T-helper 2 cell treated with Interferon-gamma antibody and Interleukin-4, amounts not matched to agents 100 ng/mL and 5 ng/mL, for 36 hours (primary cell): ENCODE measurements around the gene TAOK1. TPM values are rescaled to one million over a fixed set of nuclear protein-coding genes. Genes with fewer than 3 reads are reported as not detected.

Experiments used
- intact Hi-C: fragments of 100-400 bp; cut with micrococcal nuclease; formaldehyde crosslinking; loops from one replicate; pipeline ENCODE4 v1.15.1; 2023
- total RNA-seq: library from RNA; stranded (reverse); gene quantifications from 2 replicates; pipeline ENCODE4 v1.2.3, GENCODE V29; 2022

The TAOK1 gene
- total RNA-seq, 1 donor from 2014 or later, result 52.3 TPM

DNA sequence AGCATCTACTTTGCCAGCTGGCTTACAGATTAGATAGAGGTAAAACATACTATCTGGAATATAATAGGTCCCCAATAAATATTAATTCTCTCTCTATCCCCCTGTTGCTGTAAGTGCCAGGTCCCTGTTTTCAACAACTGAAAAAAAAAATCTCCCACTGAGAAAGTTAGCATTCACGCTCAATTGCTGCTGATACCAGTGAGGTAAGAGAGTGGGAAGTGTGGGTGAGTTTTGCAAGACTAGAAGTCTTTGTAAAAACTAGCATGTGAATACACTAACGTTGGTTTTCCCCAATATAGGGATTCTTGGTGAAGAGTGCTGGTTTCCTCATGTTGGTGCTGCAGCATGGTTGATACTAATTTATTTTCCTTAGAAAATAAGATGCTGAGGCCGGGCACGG lies 11.7 kb upstream of the TAOK1 start:
- intact Hi-C loops, result no loop called here

DNA sequence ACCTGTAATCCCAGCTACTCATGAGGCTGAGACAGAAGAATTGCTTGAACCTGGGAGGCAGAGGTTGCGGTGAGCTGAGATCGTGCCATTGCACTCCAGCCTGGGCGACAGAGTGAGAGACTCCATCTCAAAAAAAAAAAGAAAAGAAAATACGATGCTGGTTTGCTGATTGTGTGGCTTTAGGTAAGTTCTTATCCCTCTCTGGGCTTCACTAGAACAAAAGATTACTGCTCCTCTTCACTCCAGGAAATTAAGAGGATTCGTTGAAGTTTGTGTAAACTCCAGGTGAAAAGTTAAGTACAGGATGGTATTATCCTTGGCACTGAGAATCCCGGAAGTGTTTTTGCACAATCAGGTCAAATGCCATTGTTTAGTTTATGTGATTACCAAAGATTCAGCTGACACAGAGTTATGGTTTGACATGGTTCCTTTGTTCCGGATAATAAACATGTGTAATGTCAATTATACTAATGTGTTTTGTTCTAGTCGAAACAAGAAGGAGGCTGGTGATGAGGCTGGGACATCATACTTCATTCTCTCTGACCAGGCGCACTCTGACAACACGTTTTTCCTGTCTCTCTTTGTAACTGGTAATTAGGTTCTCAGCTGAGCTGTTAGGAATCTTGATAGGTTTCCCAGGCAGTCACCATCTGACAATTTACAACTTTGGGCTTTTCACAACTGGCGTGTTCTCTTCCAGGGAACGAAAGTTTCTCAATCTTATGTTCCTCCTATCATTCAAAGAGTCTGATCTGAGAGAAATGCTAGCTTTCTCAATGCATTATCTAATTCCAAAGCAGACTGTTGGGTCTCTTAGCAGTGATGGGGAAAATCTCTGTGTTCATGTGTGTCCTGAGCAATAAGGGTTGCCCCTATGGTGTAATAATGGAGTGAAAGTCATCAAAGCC lies 10.8 kb upstream of the TAOK1 start:
- intact Hi-C loops, result no loop called here

DNA sequence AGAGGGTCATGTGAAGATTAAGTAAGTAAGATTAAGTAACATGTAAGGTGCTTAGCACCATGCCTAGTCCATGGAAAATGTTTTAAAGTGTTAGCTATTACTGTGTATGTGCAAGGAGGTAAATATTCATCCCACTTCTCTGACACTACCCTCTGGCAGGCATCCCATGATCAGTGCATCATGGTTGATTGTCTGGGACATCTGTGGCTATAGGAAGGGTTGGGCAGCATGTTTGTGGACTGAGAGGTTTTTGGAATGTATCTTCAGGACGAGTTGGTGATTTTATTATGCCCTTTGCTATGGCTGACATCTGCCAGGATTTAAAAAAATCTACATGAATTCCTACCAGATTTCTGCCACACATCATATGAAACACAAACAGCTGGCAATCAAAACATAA lies 6.5 kb upstream of the TAOK1 start:
- intact Hi-C loops, result no loop called here

DNA sequence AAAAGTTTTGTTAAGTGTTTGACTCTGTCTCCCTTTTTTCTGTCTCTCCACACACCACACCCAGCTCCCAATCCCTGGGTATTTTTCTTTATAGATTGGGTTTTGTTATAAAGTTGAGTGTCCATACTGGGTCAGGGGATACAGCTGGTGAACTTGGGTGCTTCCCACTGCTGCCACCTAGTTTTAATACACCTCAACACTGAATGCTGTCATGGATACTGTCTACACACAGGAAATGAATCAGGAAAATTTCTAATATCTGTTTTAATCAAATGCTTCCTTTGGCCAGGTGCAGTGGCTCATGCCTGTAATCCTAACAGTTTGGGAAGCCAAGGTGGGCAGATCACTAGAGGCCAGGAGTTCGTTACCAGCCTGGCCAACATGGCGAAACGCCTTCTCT lies 5.3 kb upstream of the TAOK1 start:
- intact Hi-C loops, result no loop called here

DNA sequence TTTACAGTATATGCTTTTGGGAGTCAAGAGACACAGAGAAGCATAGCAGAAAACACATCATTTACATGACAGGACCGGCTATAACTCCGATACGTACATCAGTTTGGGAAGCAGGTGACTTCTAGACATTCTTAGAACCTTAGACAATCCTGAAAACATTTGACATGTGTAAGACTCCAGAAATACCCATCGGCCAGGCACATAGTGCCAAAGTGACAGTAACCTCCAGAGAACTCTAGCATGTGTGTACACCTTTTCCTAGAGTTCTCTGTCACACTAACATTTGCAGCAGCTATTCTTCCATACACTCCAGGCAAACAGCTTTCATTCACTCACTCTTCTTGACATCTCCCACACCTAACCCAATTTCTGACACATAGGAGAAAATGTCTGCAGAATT lies 3.4 kb upstream of the TAOK1 start:
- intact Hi-C loops, result no loop called here

DNA sequence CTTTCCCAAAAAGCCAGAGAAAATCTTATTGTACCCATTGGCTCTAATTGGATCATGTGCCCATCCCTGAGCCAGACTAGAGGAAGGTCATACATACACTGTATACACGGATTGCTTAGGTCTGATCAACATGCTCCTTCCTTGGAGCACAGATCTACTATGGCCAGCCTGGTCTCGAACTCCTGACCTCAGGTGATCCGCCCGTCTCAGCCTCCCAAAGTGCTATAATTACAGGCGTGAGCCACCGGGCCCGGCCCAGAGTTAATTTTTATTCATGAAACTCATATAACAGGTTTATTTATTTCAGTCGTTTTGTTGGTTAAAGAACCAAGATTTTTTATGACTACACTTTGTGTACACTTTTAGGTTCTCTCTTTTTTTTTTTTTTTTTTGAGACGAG lies 1.2 kb upstream of the TAOK1 start:
- intact Hi-C loops, result no loop called here

DNA sequence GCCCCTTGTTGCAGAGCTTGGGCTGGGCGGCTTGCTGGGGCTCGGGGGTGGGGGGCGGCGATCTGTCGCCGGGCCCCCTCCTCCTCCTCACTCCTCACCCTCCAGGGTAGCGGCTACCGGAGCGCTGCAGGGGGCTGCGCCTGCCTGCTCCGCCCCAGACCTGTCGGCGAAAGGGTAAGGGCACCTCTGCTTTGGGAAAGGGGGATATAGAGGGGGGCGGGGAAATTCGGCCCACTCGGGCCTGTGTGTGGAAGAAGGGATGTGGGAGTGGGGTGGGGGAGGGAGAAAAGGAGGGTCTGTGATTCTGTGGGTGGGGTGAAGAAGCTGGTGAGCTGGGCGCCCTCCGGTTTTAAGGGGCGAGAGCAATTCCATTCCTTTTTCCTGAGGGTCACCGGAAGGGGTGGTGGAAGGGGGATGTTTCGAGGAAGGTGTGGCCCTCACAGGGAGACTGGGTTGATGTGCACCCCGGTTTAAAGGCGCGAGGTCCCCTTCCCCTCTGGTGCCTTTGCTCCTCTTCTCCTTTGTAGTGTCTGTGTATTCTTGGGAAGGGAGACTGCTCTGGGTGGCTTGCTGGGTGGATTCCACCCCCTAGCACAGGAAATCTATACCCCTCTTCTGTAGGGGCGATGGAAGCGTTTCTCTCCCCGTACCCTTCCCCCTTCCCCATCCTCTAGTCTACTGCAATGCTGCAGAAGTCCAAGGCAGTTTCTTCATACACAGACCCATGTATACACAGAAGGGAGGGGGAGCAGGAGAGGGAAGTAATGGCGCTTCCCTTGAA lies 878 bp downstream of the TAOK1 start:
- intact Hi-C loops, result loop anchor here (1.0 to 5.0 kb wide), 5 partner anchors 99 to 439 kb away; partner anchors contain the start of genes NUFIP2, PHF12 and TP53I13

DNA sequence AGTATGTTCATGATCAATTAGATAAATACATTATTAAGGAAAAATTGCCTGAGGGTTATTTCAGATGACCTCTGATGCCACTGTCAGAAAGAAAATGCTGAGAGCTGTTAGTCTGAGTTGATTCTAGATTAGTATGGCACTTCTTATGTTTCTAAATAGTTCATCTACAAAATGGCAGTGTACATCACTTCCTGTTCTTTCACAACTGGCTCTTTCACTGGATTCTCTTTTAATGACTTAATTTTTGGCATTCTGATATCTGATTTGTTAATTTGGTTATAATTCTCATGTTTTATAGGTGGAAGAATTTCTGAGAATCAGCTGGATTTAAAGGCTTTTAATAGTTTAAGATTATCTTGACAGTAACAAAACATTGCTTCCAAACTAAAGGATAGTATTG lies 3.3 kb downstream of the TAOK1 start:
- intact Hi-C loops, result loop anchor here (5.0 kb wide), 2 partner anchors 101 to 441 kb away; partner anchors contain the start of genes NUFIP2 and PHF12

DNA sequence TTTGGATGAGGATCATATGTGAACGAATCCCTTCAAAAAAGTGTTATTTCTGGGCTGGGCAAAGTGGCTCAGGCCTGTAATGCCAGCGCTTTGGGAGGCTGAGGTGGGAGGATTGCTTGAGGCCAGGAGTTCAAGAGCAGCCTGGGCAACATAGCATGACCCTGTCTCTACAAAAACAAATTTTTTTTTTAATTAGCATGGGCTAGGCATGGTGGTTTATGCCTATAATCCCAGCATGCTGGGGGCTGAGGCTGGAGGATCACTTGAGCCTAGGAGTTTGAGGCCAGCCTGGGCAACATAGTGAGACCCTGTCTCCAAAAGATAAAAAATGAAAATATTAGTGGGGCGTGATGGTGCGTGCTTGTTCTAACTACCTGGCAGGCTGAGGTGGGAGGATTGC lies 4.6 kb downstream of the TAOK1 start:
- intact Hi-C loops, result loop anchor here (5.0 kb wide), 2 partner anchors 102 to 442 kb away; partner anchors contain the start of genes NUFIP2 and PHF12

DNA sequence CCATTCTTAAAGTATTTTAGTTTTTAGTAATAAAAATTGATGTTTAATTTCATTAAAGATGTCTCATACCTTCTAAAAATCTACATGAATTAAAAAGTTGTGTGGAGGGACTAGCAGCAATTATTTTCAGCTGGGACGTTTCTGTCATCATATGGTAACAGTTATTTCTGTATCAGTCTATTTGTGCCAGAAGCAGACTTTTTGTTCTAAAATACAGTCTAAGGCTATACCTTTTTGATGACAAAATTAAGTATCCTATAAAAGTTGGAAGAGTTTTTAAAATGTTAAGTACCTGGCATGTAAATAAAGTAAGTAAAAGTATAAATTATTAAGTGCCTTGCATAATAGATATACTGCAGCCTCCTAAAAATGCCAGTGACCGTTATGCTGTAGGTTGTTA lies 5.9 kb downstream of the TAOK1 start:
- intact Hi-C loops, result no loop called here

DNA sequence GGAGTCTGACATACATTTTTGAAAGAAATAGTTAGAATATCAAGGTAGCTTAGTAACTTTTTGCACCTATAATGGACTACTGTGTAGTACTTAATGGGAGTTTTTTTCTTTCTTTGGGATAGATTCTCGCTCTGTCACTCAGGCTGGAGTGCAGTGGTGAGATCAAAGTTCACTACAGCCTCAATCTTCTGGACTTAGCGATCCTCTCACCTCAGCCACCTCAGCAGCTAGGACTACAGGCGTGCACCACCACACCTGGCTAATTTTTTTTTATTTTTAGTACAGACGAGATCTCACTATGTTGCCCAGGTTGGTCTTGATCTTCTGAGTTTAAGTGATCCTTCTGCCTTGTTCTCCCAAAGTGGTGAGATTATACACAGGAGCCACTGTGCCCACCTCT lies 9.5 kb downstream of the TAOK1 start:
- intact Hi-C loops, result no loop called here

DNA sequence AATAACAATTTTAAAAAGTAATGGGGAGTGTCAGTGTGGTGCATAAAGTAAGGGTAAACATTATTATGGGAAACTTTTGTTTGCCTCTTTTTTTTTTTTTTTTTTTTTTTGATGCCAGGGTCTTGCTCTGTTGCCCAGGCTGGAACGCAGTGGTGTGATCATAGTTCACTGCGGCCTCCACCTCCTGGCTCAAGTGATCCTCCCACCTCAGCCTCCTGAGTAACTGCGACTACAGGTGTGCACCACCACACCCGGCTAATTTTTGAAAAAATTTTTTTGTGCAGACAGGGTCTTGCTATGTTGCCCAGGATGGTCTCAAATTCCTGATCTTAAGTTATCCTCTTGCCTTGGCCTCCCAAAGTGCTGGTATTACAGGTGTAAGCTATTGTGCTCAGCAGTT lies 10.7 kb downstream of the TAOK1 start:
- intact Hi-C loops, result no loop called here

DNA sequence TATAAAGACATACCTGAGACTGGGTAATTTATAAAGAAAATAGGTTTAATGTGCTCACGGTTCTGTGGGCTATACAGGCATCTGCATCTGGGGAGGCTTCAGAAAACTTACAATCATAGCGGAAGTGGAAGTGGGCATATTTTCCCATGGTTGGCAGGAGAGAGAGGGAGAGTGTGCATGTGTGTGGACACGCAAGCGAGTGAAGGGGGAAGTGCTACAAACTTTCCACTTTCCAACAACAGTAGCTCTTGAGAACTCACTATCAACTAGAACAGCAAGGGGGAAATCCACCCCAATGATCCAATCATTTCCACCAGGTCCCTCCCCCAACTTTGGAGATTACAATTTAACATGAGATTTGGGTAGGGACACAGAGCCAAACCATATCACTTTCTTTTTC lies 11.1 kb downstream of the TAOK1 start:
- intact Hi-C loops, result no loop called here

DNA sequence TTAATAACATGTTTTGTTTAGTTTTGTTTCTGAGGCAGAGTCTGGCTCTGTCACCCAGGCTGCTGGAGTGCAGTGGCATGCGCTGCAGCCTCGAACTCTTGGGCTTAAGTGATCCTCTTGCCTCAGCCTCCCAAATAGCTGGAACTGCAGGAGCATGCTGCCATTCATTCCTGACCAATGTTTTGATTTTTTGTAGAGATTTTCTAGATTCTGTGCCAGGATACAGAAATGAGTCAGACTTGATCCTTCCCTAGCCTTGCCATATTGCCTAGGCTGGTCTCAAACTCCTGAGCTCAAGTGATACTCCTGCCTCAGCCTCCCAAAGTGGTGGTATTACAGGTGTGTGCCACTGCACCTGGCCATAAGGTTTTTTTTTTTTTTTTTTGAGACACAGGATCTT lies 17.7 kb downstream of the TAOK1 start:
- intact Hi-C loops, result no loop called here

DNA sequence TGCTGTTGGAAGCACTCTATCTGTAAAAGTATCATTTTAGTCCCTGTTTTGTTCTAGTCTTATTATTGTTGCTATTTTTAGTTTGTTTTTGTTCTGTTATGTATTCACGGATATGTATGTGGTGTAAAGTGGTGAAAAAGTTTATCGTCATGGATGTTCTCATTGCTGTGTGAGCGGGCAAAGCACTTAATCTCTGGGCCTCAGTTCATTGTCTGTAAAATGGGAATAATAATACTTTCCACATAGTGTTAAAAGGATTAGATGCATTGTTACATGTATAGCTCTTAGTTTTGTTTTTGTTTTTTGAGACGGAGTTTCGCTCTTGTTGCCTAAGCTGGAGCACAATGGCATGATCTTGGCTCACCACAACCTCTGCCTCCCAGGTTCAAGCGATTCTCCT lies 19.8 kb downstream of the TAOK1 start:
- intact Hi-C loops, result no loop called here

DNA sequence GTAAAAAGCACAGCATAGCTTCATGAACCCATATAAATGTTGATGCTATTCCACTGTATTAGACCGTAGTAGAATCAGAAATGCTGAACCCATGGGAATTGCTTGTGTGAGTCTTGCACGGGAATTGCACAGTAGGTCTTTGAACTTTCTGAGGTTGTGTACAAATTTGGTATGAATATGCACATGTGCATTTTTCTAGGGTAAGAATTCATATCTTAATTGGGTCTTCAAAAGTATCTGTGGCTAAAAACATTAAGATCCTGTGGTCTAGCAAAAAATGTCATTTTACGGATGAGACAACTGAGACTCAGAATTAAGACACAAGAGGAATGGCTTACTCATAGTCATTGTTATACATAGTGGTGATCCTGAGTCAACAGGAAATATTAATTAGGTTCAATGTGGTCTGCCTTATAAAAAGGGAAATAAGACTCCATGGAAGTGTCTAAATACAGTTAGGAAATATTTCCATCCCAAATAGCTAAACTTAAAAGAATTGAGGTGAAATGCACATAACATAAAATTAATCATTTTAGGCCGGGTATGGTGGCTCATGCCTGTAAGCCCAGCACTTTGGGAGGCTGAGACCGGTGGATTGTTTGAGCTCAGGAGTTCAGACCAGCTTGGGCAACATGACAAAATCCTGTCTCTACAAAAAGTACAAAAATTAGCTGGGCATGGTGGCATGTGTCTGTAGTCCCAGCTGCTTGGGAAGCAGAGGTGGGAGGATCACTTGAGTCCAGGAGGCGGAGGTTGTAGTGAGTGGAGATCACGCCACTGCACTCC lies 22.8 kb downstream of the TAOK1 start:
- intact Hi-C loops, result no loop called here

DNA sequence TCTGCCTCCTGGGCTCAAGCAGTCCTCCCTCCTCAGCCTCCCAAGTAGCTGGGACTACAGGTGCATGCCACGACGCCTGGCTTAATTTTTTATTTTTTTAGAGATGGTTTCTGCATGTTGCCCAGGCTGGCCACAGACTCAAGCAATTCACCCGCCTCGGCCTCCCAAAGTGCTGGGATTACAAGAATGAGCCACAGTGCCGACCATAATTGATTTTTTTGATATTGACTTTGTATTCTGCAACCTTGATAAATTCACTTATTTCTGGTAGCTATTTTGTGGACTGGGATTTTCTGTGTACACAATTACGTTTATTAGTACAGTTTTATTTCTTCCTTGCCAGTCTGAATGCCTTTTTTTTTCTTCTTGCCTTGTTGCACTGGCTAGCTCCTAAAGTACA lies 30.0 kb downstream of the TAOK1 start:
- intact Hi-C loops, result no loop called here

DNA sequence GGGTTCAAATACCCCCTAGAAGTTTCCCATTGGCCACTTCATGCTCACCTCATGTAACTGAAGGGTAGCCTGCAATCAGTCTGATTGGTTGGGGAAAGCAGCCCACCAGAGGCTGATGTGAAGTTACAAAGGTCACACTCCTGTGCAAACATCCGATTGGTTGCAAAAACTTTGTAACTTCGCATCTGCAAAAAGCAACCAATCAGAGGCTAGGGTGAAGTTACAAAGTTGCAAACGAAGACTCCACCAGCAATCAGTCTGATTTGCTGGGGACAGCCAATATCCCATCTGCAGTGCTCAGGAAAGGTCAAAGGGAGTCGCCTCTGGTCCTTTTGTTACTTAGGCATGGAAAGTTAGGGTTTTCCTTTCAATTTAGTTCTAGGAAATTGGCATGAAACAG lies 40.1 kb downstream of the TAOK1 start:
- intact Hi-C loops, result no loop called here

DNA sequence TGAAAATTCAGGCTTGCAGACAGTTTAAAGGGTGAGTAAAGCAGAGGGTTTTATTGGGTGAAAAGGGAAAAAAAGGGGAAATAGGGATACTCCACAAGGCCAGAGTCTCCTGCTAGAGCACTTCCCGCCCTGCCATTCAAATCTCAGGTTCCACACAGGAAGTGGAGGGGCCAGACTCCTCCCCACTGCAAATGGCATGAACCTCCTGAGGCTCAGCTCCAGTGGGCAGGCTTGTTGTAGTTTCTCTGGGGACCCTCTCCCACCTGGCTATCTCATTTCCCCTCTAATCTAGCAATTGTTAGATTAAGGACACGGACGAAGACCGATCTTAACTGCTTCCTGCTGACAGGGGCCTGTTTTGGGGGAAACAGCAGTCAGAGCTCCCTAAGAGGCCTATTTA lies 43.4 kb downstream of the TAOK1 start:
- intact Hi-C loops, result no loop called here

DNA sequence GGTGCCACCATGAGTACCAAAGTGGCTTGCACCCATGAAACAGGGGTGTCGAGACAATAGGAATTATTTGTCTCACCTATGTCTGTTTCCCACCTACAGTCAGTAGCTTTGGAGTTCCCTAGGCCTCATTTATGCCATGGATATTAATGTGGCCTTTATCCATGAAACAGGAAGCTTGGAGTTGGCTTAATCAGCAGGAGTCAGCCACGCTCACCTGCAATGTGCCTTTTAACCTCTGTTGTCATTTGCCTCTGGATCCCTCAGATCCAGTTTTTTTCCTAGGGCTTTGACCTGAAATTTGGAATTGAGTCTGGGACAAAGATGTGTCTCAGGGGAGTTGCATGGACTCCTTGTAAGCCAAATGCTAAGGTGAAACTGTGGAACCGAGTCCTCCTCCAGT lies 44.4 kb downstream of the TAOK1 start:
- intact Hi-C loops, result no loop called here

DNA sequence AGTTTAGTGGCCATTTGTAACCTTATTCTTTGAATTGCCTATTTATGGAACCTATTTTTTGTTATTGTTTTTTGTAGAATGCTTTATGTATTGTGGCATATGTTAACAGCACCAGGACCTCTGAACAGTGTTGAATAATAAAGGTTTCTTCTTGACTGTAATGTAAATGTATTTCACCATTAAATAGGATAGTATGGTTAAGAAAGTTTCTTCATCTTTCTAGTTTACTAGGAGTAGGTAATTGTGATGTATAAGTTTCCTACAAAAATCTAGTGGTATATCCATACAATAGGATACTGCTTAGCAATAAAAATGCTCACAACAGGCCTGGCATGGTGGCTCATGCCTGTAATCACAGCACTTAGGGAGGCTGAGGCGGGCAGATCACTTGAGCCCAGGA lies 52.3 kb downstream of the TAOK1 start:
- intact Hi-C loops, result no loop called here
